Mammary epithelial cell (primary cell): ENCODE results near the gene KSR2.

Source experiments
- EZH2 ChIP-seq: IDR thresholded peaks from 2 replicates; pipeline ENCODE4 v1.6.1; 2012; ENCODE audit warnings: low read length, inconsistent platforms, borderline replicate concordance
- TF ChIP-seq, protein P1 (sequence below), 2 donors: IDR thresholded peaks in 1 of 2; conservative IDR thresholded peaks in 1 of 2; 2 replicates each; pipeline ENCODE4 v1.5.1; 2011 to 2012; ENCODE audit warnings: inconsistent platforms in 2 of 2, low read length in 2 of 2, mild to moderate bottlenecking in 2 of 2, control low read depth in 1 of 2, low read depth in 1 of 2; ENCODE audit not compliant: insufficient read depth in 1 of 2; ENCODE audit errors: extremely low read depth in 1 of 2

DNA sequence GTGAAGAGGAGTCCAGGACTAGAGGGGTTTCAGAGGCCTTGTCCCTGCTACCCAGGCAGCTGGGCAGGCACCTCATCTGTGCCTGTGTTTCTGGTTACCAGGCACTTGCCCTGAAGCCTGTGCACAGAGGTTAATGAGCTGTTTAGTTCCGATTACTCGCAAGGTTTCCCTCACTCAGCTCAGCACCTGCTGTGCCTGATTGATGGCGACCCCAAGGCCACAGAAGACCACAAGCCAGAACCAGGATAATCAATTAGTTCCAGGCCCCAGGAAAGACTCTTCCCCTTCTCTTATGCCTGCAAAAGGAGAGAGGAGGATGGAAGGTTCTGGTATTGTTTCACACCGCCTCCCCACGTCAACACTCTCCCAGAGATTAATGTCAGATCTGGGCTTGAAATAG lies 518.6 kb downstream of the KSR2 start:
- TF ChIP-seq, protein P1, sequence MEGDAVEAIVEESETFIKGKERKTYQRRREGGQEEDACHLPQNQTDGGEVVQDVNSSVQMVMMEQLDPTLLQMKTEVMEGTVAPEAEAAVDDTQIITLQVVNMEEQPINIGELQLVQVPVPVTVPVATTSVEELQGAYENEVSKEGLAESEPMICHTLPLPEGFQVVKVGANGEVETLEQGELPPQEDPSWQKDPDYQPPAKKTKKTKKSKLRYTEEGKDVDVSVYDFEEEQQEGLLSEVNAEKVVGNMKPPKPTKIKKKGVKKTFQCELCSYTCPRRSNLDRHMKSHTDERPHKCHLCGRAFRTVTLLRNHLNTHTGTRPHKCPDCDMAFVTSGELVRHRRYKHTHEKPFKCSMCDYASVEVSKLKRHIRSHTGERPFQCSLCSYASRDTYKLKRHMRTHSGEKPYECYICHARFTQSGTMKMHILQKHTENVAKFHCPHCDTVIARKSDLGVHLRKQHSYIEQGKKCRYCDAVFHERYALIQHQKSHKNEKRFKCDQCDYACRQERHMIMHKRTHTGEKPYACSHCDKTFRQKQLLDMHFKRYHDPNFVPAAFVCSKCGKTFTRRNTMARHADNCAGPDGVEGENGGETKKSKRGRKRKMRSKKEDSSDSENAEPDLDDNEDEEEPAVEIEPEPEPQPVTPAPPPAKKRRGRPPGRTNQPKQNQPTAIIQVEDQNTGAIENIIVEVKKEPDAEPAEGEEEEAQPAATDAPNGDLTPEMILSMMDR (conservative IDR thresholded peaks at IDR 0.05 in 1 of 2, IDR thresholded peaks at IDR 0.05 in 1 of 2; ENCODE audit: extremely low read depth in 1 of 2, insufficient read depth in 1 of 2, low read depth in 1 of 2, low read length in 2 of 2) = no peak
- no peak for TF ChIP-seq EZH2
